ENCODE results near the gene NEU2. TPM values are rescaled to one million over a fixed set of nuclear protein-coding genes. Genes with fewer than 3 reads are reported as not detected.

Gene NEU2
- total and polyA plus RNA-seq, 2 of the 13 experiments (the other 11 are each of a cell fraction or from before 2014, with no cell fraction given) = not detected

- TF ChIP-seq, protein P1, sequence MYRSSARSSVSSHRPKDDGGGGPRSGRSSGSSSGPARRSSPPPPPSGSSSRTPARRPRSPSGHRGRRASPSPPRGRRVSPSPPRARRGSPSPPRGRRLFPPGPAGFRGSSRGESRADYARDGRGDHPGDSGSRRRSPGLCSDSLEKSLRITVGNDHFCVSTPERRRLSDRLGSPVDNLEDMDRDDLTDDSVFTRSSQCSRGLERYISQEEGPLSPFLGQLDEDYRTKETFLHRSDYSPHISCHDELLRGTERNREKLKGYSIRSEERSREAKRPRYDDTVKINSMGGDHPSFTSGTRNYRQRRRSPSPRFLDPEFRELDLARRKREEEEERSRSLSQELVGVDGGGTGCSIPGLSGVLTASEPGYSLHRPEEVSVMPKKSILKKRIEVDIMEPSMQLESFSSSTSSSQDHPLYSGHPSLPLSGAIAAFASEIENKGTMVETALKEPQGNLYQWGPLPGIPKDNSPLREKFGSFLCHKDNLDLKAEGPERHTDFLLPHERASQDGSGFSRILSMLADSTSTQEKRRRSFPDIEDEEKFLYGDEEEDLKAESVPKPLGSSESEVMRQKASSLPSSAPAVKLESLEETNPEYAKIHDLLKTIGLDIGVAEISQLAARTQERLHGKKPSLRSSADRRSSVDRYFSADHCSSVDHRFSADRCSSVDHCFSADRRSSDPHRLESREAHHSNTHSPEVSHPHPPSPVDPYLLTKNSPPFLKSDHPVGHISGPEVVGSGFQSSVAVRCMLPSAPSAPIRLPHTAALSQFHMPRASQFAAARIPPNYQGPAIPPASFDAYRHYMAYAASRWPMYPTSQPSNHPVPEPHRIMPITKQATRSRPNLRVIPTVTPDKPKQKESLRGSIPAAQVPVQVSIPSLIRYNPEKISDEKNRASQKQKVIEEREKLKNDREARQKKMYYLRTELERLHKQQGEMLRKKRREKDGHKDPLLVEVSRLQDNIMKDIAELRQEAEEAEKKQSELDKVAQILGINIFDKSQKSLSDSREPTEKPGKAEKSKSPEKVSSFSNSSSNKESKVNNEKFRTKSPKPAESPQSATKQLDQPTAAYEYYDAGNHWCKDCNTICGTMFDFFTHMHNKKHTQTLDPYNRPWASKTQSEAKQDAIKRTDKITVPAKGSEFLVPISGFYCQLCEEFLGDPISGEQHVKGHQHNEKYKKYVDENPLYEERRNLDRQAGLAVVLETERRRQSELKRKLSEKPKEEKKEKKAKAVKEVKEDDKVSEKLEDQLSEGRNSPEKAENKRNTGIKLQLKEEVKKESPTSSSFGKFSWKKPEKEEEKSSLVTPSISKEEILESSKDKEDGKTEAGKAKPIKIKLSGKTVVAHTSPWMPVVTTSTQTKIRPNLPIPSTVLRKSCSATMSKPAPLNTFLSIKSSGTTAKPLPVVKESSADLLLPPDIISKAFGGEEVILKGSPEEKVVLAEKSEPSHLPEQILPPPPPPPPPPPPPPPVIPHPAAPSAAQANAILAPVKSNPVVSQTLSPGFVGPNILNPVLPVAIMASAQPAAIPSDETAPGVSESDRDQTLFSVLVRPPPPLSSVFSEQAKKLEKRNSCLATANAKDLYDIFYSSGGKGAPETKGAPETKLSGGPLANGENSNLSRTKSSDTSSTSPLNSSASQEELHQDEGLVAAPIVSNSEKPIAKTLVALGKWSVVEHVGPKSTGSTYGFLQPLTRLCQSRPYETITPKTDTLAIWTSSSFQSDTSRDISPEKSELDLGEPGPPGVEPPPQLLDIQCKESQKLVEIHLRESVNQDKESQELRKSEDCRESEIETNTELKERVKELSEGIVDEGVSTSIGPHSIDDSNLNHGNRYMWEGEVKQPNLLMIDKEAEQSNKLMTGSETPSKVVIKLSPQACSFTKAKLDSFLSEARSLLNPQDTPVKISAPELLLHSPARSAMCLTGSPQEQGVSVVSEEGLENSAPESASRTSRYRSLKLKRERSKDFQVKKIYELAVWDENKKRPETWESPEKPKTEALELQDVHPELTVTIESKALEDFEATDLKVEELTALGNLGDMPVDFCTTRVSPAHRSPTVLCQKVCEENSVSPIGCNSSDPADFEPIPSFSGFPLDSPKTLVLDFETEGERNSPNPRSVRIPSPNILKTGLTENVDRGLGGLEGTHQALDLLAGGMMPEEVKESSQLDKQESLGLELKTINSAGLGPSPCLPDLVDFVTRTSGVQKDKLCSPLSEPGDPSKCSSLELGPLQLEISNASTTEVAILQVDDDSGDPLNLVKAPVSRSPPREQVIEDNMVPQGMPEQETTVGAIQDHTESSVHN (CRISPR knock-in tag; IDR thresholded peaks at IDR 0.05) = no peak
- TF ChIP-seq ZNF503 (CRISPR knock-in tag; IDR thresholded peaks at IDR 0.05) (peak; percentile 66; the same call in 1 of the 2 replicates), ZNF607 (CRISPR knock-in tag; IDR thresholded peaks at IDR 0.05; ENCODE audit: borderline replicate concordance) (0 out of 2 replicates have a peak, but pooled peaks have one; percentile 6), FOSL1 (CRISPR knock-in tag; IDR thresholded peaks at IDR 0.05; ENCODE audit: borderline replicate concordance) (no peak), BRCA1 (CRISPR knock-in tag; IDR thresholded peaks at IDR 0.05) (no peak), ZNF160 (CRISPR knock-in tag; IDR thresholded peaks at IDR 0.05) (no peak), ZNF460 (CRISPR knock-in tag; IDR thresholded peaks at IDR 0.05; ENCODE audit: borderline replicate concordance) (no peak; the same call in 1 of the 2 replicates), ZNF772 (CRISPR knock-in tag; IDR thresholded peaks at IDR 0.05) (peak; percentile 90; the same call in 1 of the 2 replicates), KLF15 (CRISPR knock-in tag; IDR thresholded peaks at IDR 0.05; ENCODE audit: borderline replicate concordance) (no peak), SOX13 (IDR thresholded peaks at IDR 0.05) (peak; percentile 68), SOX13 (CRISPR knock-in tag; conservative IDR thresholded peaks at IDR 0.05 in 1 of 2, IDR thresholded peaks at IDR 0.05 in 1 of 2) (peak in 1 of 2 experiments; percentile 76; a peak in 2 of 4 replicates), ZNF496 (CRISPR knock-in tag; IDR thresholded peaks at IDR 0.05; ENCODE audit: insufficient replicate concordance) (no peak), ZNF343 (CRISPR knock-in tag; IDR thresholded peaks at IDR 0.05) (peak; percentile 56; the same call in 1 of the 2 replicates)
- TF ChIP-seq, protein P2, sequence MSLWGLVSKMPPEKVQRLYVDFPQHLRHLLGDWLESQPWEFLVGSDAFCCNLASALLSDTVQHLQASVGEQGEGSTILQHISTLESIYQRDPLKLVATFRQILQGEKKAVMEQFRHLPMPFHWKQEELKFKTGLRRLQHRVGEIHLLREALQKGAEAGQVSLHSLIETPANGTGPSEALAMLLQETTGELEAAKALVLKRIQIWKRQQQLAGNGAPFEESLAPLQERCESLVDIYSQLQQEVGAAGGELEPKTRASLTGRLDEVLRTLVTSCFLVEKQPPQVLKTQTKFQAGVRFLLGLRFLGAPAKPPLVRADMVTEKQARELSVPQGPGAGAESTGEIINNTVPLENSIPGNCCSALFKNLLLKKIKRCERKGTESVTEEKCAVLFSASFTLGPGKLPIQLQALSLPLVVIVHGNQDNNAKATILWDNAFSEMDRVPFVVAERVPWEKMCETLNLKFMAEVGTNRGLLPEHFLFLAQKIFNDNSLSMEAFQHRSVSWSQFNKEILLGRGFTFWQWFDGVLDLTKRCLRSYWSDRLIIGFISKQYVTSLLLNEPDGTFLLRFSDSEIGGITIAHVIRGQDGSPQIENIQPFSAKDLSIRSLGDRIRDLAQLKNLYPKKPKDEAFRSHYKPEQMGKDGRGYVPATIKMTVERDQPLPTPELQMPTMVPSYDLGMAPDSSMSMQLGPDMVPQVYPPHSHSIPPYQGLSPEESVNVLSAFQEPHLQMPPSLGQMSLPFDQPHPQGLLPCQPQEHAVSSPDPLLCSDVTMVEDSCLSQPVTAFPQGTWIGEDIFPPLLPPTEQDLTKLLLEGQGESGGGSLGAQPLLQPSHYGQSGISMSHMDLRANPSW (CRISPR knock-in tag; IDR thresholded peaks at IDR 0.05; ENCODE audit: borderline replicate concordance) = 0 out of 2 replicates have a peak, but pooled peaks have one; percentile 71
- TF ChIP-seq, protein P3, sequence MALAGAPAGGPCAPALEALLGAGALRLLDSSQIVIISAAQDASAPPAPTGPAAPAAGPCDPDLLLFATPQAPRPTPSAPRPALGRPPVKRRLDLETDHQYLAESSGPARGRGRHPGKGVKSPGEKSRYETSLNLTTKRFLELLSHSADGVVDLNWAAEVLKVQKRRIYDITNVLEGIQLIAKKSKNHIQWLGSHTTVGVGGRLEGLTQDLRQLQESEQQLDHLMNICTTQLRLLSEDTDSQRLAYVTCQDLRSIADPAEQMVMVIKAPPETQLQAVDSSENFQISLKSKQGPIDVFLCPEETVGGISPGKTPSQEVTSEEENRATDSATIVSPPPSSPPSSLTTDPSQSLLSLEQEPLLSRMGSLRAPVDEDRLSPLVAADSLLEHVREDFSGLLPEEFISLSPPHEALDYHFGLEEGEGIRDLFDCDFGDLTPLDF (CRISPR knock-in tag; IDR thresholded peaks at IDR 0.05) = no peak; the same call in 1 of the 2 replicates
Measured at GRCh38 chr2:233013027-233013461, 19.4 kb upstream of the NEU2 start, which contains the start of gene NGEF (continued).

All from HepG2 (cell line).